Left ventricle myocardium inferior (tissue), 1 donor: ENCODE measurements around the gene SPOUT1. TPM values are rescaled to one million over a fixed set of nuclear protein-coding genes. Genes with fewer than 3 reads are reported as not detected.
"Not testable (repeated sequence)": the region's sequence is repeated elsewhere in the genome, so short reads cannot be mapped to it uniquely, and the experiment has no call there.

ENCODE experiments used
- DNase-seq: peaks from one replicate; pipeline ENCODE4 v3.0.0-alpha.2; 2020
- H3K27ac ChIP-seq: fragments of 200-600 bp; replicated peaks from 2 replicates; pipeline ENCODE4 v1.8.0; 2021
- H3K27me3 ChIP-seq: fragments of 200-600 bp; 2 replicates; pipeline ENCODE4 v1.8.0; 2021; ENCODE audit warnings: low read depth
- H3K36me3 ChIP-seq: fragments of 200-600 bp; 2 replicates; pipeline ENCODE4 v1.8.0; 2021
- H3K4me1 ChIP-seq: fragments of 200-600 bp; 2 replicates; pipeline ENCODE4 v1.8.0; 2021
- H3K4me3 ChIP-seq: fragments of 200-600 bp; 2 replicates; pipeline ENCODE4 v1.8.0; 2021; ENCODE audit warnings: mild to moderate bottlenecking, moderate library complexity
- H3K9me3 ChIP-seq: fragments of 200-600 bp; replicated peaks from 2 replicates; pipeline ENCODE4 v1.8.0; 2021
- intact Hi-C: fragments of 100-400 bp; cut with micrococcal nuclease; formaldehyde crosslinking; loops from one replicate; pipeline ENCODE4 v1.11.0; 2022
- total RNA-seq: library from RNA; stranded (reverse); fragmentation: NEBNext Ultra II Directional; extraction: Animal tissue kit (Norgen Biotek cat#: 25700); gene quantifications from one replicate; pipeline ENCODE4 v1.2.1, GENCODE V29; 2021
- TF ChIP-seq, protein P1 (sequence below): fragments of 200-600 bp; IDR thresholded peaks from 2 replicates; pipeline ENCODE4 v1.8.0; 2021; ENCODE audit warnings: antibody characterized with exemption, mild to moderate bottlenecking, borderline replicate concordance
- donor health status: DM: no; HTN: yes; CAD: no; lungs with severe emphysema.

The SPOUT1 gene
- total RNA-seq, 1 donor from 2014 or later, result 17.5 TPM

DNA sequence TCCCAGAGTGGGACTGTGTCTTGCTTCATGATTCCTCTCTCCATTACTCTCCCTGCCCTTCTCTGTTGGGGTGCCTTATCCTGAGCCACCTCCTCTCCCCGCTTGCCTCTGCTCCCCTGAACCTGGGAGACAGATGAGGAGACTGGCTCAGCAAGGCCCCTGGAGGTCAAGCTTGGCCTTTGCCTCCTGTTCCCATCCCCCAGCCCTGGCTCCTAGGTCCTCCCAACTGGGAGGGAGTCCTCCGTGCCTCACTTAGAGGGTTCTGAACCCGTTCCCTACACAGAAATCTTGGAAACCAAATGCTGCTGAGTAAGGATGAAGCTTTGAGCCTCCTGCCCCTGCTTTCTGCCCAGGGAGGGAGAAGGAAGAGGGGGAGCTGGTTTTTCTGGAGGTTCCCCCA is 21.1 kb downstream of the SPOUT1 start:
- intact Hi-C loops, result no loop called here
- DNase-seq, result no peak
- Histone ChIP-seq H3K9me3 (no peaks in the 10 kb centered on the region), H3K4me1 (no peaks in the 10 kb centered on the region), H3K36me3 (peaks cover 44% of the 10 kb centered on the region), H3K27ac (no peak overlapping the region), H3K27me3 (no peaks in the 10 kb centered on the region), H3K4me3 (no peak overlapping the region)
- TF ChIP-seq, protein P1, sequence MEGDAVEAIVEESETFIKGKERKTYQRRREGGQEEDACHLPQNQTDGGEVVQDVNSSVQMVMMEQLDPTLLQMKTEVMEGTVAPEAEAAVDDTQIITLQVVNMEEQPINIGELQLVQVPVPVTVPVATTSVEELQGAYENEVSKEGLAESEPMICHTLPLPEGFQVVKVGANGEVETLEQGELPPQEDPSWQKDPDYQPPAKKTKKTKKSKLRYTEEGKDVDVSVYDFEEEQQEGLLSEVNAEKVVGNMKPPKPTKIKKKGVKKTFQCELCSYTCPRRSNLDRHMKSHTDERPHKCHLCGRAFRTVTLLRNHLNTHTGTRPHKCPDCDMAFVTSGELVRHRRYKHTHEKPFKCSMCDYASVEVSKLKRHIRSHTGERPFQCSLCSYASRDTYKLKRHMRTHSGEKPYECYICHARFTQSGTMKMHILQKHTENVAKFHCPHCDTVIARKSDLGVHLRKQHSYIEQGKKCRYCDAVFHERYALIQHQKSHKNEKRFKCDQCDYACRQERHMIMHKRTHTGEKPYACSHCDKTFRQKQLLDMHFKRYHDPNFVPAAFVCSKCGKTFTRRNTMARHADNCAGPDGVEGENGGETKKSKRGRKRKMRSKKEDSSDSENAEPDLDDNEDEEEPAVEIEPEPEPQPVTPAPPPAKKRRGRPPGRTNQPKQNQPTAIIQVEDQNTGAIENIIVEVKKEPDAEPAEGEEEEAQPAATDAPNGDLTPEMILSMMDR, result no peak

DNA sequence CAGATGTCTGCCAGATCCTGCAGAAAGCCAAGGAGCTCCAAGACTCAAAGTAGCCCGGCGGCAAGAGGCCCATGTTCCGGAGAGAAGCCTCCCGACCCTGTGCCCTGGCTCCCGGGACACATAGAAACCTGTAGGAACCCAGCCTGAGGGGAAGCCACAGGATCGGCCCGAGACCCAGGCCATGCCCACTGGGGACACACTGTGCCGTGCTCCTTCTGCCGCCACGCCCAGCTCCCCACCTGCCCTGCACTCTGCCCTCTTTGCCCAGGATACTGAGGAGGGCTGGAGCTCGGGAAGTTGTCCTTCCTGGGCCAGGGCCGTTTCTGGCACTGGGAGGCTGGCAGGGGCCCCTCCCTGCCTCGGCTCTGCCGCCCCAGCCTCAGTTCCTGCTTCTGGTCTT is 21.8 kb downstream of the SPOUT1 start:
- H3K27ac ChIP-seq, result no peak overlapping the region
- H3K27me3 ChIP-seq, result no peaks in the 10 kb centered on the region
- no peak overlapping the region for H3K4me3 ChIP-seq
- H3K4me1 ChIP-seq, result no peaks in the 10 kb centered on the region
- TF ChIP-seq, protein P1, result no peak
- intact Hi-C loops, result no loop called here
- no peaks in the 10 kb centered on the region for H3K9me3 ChIP-seq
- DNase-seq, result no peak
- H3K36me3 ChIP-seq, result peaks cover 51% of the 10 kb centered on the region

DNA sequence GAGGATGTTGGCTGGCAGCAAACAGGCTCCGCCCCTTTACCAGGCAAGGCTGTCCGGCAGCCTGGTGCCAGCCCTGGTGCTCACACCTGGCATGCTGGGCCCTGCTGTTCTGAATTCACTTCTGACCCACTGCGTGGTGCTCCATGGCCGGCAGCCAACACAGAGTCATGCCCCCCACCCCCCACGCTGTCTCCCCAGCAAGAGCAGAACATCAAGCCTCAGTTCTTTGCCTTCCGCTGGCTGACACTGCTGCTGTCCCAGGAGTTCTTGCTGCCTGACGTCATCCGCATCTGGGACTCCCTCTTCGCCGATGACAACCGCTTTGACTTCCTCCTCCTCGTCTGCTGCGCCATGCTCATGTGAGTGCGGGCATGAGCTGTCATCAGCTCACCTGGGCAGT is 23.9 kb downstream of the SPOUT1 start:
- no peak overlapping the region for H3K4me3 ChIP-seq
- no peaks in the 10 kb centered on the region for H3K9me3 ChIP-seq
- peaks cover 71% of the 10 kb centered on the region for H3K36me3 ChIP-seq
- no peaks in the 10 kb centered on the region for H3K27me3 ChIP-seq
- TF ChIP-seq, protein P1, result no peak
- DNase-seq, result no peak
- intact Hi-C loops, result no loop called here
- no peak overlapping the region for H3K27ac ChIP-seq
- no peaks in the 10 kb centered on the region for H3K4me1 ChIP-seq

DNA sequence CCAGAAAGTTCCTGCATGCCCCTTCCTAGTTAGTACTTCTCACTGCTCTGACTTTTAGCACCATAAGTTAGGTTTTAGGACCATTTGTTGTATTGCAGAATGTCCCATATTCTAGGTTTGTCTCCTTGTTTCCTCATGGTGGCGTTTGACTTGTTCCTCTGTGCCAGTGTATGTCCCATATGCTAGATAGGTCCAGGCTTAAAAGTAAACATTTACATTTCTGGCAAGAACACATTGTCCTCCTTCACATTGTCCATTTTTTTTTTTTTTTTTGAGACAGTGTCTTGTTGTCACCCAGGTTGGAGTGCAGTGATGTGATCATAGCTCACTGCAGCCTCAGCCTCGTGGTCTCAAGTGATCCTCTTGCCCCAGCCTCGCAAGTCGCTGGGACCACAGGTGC is 27.1 kb downstream of the SPOUT1 start:
- no peak for DNase-seq
- peaks cover 96% of the 10 kb centered on the region for H3K36me3 ChIP-seq
- H3K9me3 ChIP-seq, result no peaks in the 10 kb centered on the region
- no peak overlapping the region for H3K27ac ChIP-seq
- no peaks in the 10 kb centered on the region for H3K4me1 ChIP-seq
- H3K27me3 ChIP-seq, result no peaks in the 10 kb centered on the region
- H3K4me3 ChIP-seq, result no peak overlapping the region
- TF ChIP-seq, protein P1, result no peak
- intact Hi-C loops, result no loop called here

DNA sequence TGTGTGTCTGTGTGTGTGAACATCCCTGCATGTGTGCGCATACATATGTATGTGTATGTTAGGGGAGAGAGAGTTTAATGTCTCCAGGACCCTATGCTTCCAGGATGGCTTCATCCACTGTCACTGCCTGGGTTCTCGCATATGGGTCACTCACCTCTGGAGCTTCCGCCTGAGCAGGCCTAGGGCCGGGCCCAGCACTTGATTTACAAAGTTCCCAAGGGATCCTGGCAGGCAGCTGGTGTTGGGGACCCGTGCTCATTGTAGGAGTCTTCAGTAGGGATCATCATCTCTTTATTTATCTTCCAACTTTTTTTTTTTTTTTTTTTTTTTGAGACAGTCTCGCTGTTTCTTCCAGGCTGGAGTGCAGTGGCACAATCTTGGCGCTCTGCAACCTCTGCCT is 29.5 kb downstream of the SPOUT1 start:
- Histone ChIP-seq H3K4me3 (no peak overlapping the region), H3K4me1 (no peaks in the 10 kb centered on the region), H3K9me3 (no peaks in the 10 kb centered on the region), H3K27me3 (no peaks in the 10 kb centered on the region), H3K27ac (no peak overlapping the region), H3K36me3 (peaks cover 91% of the 10 kb centered on the region)
- TF ChIP-seq, protein P1, result no peak
- intact Hi-C loops, result no loop called here
- DNase-seq, result no peak

DNA sequence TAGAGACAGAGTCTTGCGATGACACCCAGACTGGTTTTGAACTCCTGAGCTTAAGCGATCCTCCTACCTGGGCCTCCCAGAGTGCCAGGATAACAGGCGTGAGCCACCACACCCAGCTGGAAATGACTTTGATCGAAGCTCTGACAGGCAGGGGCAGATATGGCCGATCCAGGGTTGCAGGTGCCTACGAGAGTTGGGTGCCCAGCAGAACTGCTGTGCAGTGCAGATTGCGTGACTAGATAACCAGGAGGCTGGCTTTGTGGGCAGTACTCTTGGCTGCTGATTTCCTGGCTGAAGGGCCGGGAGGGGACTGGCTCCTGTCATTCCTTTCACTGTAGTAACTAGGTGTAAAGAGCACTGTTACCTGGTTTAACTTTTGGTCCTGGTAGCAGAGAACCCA is 30.7 kb downstream of the SPOUT1 start:
- Histone ChIP-seq H3K4me3 (no peak overlapping the region), H3K27me3 (no peaks in the 10 kb centered on the region), H3K9me3 (no peaks in the 10 kb centered on the region), H3K36me3 (peaks cover 93% of the 10 kb centered on the region), H3K27ac (no peak overlapping the region), H3K4me1 (no peaks in the 10 kb centered on the region)
- DNase-seq, result no peak
- TF ChIP-seq, protein P1, result no peak
- intact Hi-C loops, result no loop called here

DNA sequence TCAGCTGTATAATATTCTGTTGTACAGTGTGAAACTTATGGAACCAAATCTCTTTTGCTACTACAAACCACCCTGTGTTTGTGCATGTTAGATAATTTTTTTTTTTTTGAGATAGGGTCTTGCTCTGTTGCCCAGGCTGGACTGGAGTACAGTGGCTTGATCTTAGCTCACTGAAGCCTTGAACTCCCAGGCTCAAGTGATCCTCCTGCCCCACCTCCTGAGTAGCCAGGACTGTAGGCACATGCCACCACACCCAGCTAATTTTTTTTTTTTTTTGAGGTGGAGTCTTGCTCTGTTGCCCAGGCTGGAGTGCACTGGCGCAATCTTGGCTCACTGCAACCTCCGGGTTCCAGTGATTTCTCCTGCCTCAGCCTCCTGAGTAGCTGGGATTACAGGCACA is 34.6 kb downstream of the SPOUT1 start:
- DNase-seq, H3K9me3 ChIP-seq, intact Hi-C loops, H3K27me3 ChIP-seq, H3K4me1 ChIP-seq, H3K27ac ChIP-seq, H3K4me3 ChIP-seq: not testable (repeated sequence)
- H3K36me3 ChIP-seq, result peaks cover 93% of the 10 kb centered on the region
